Calu3 (cell line): ENCODE measurements around the gene SIAH2. TPM values are rescaled to one million over a fixed set of nuclear protein-coding genes. Genes with fewer than 3 reads are reported as not detected.

Experiments
- BruUV-seq: library from RNA; stranded (reverse); fragments of 400-500 nt; replicated peaks from 2 replicates; lab custom pipeline; 2021; lab: Mats Ljungman, UMichigan
- CTCF ChIA-PET: fragments of 300-600 bp; sonication (Branson Sonifier 250); formaldehyde crosslinking; loops from one replicate; lab custom pipeline; 2022; ENCODE audit warnings: antibody characterized with exemption; lab: Charles Lee
- DNase-seq: peaks from one replicate; pipeline ENCODE4 v3.0.0; 2022
- H3K27ac Mint-ChIP-seq: one replicate; pipeline ENCODE4 v1.8.0; 2022; ENCODE audit warnings: mixed read lengths; ENCODE audit not compliant: unreplicated experiment
- H3K27me3 Mint-ChIP-seq: one replicate; pipeline ENCODE4 v1.8.0; 2022; ENCODE audit warnings: mixed read lengths; ENCODE audit not compliant: unreplicated experiment
- H3K36me3 Mint-ChIP-seq: one replicate; pipeline ENCODE4 v1.8.0; 2022; ENCODE audit warnings: mild to moderate bottlenecking, moderate library complexity, mixed read lengths; ENCODE audit not compliant: insufficient read depth, unreplicated experiment
- H3K4me1 Mint-ChIP-seq: one replicate; pipeline ENCODE4 v1.8.0; 2022; ENCODE audit warnings: mild to moderate bottlenecking, low read depth, mixed read lengths; ENCODE audit not compliant: unreplicated experiment
- H3K4me3 Mint-ChIP-seq: one replicate; pipeline ENCODE4 v1.8.0; 2022; ENCODE audit warnings: mild to moderate bottlenecking, low read depth, moderate library complexity, mixed read lengths; ENCODE audit not compliant: unreplicated experiment
- H3K9me3 Mint-ChIP-seq: one replicate; pipeline ENCODE4 v1.8.0; 2022; ENCODE audit warnings: low read depth, mixed read lengths; ENCODE audit not compliant: unreplicated experiment
- intact Hi-C: fragments of 100-400 bp; cut with micrococcal nuclease; formaldehyde crosslinking; loops from one replicate; pipeline ENCODE4 v1.10.0; 2022; ENCODE audit not compliant: unreplicated experiment
- total RNA-seq: library from RNA; stranded (reverse); gene quantifications from 2 replicates; pipeline ENCODE4 v1.2.3, GENCODE V29; 2022
- TF ChIP-seq, protein P1 (sequence below): fragments of 200-600 bp; IDR thresholded peaks from one replicate; pipeline ENCODE4 v1.8.0; 2022; ENCODE audit warnings: antibody characterized with exemption; ENCODE audit not compliant: unreplicated experiment

SIAH2 gene
- total RNA-seq, 1 experiment from 2014 or later, result 33.6 TPM

DNA sequence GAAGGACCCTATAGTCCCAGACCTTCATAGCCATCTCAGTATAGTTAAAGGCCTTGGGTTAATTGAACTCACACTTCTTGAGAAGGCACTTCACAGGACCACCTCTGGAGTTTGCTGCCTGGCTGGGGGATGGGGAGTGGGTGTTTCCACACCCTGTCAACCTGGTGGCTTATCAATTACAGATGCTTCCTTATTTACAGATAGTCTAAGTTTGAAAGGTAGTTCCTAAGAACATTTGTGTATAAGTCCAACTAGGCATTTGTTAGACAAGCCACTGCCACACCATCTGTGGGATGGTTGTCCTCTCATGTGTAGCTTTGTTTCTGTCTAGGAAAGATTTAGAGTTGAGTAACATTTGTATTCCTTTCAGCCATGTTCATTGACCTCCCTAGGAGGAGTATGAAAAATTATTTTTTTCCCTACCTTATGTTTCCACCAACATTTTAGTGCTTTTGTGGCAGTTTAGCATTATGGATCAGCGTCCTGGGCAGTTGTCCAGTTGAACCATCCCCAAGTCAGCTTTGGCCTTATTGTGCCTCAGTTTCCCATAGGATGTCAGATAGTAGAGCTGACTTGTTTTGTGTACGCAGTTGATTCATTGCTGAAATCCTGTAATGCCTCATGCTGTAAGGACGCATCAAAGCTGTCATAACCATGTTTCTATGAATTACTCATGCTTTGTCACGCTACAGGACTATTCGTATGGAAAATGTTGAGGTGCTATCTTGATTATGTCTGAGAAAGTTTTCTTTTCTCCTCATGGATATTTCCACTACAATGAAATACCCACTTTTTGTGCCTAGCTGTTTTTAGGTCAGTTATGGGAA, 21.2 kb upstream of the SIAH2 start:
- H3K9me3 Mint-ChIP-seq, result no peaks in the 10 kb centered on the region
- no peak overlapping the region for H3K4me3 Mint-ChIP-seq
- H3K4me1 Mint-ChIP-seq, result no peaks in the 10 kb centered on the region
- no TSS peak for BruUV-seq
- intact Hi-C loops, result no loop called here
- CTCF ChIA-PET, result interaction anchor here (0.6 kb wide), 2 partner anchors 118 to 140 kb away, joined by 3 to 4 read pairs; no protein-coding TSS in a partner anchor
- H3K27ac Mint-ChIP-seq, result no peak overlapping the region
- no peak for DNase-seq
- H3K27me3 Mint-ChIP-seq, result peaks cover 20% of the 10 kb centered on the region
- TF ChIP-seq, protein P1, sequence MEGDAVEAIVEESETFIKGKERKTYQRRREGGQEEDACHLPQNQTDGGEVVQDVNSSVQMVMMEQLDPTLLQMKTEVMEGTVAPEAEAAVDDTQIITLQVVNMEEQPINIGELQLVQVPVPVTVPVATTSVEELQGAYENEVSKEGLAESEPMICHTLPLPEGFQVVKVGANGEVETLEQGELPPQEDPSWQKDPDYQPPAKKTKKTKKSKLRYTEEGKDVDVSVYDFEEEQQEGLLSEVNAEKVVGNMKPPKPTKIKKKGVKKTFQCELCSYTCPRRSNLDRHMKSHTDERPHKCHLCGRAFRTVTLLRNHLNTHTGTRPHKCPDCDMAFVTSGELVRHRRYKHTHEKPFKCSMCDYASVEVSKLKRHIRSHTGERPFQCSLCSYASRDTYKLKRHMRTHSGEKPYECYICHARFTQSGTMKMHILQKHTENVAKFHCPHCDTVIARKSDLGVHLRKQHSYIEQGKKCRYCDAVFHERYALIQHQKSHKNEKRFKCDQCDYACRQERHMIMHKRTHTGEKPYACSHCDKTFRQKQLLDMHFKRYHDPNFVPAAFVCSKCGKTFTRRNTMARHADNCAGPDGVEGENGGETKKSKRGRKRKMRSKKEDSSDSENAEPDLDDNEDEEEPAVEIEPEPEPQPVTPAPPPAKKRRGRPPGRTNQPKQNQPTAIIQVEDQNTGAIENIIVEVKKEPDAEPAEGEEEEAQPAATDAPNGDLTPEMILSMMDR, result no peak
- H3K36me3 Mint-ChIP-seq, result no peaks in the 10 kb centered on the region

DNA sequence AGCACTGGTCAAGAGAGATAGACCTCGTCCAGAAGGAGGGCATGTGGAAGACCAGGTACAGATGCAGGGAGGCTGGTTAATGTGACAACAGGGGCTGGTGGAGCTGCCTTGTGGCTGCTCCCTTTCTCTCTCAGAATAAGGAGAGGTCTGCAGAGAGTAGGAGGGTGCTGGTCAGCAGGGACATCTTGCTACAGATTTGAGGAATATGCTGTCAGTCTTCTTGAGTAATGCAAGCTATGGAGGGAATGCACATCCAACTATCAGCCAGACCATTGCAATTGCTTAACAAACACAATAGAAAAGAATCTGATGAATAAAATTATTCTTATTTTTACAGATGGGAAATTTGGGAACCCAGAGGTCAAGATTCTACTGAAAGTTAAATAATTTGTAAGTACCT, 20.3 kb upstream of the SIAH2 start:
- TF ChIP-seq, protein P1, result no peak
- H3K27me3 Mint-ChIP-seq, result peaks cover 20% of the 10 kb centered on the region
- DNase-seq, result no peak
- no peak overlapping the region for H3K4me3 Mint-ChIP-seq
- CTCF ChIA-PET, result no interaction called here
- no peaks in the 10 kb centered on the region for H3K4me1 Mint-ChIP-seq
- H3K36me3 Mint-ChIP-seq, result no peaks in the 10 kb centered on the region
- BruUV-seq, result no TSS peak
- H3K9me3 Mint-ChIP-seq, result no peaks in the 10 kb centered on the region
- intact Hi-C loops, result no loop called here
- no peak overlapping the region for H3K27ac Mint-ChIP-seq

DNA sequence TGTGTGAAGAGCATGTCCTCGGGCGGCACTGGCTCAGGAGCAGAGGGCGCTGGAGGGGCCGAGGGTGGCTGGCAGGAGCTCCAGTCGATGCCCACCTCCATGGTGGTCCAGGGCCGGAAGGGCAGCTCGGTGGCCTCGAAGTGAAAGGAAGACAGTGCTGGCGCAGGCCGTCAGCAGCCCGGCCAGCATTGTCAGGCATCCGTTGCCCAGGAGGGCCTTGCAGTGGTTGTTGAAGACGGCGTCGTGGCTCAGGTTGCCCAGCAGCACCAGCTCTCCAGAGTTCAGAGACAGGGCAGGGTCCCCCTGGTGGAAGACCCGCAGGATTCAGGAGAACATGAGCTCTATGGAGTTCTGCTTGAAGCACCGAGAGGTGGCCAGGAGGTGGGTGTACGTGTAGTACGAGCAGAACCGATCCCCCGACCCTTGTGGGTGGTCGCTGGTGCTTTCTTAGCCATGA, 16.5 kb upstream of the SIAH2 start:
- CTCF ChIA-PET, result interaction anchor here (0.5 kb wide), 1 partner anchor 146 kb away, joined by 3 read pairs; no protein-coding TSS in a partner anchor

DNA sequence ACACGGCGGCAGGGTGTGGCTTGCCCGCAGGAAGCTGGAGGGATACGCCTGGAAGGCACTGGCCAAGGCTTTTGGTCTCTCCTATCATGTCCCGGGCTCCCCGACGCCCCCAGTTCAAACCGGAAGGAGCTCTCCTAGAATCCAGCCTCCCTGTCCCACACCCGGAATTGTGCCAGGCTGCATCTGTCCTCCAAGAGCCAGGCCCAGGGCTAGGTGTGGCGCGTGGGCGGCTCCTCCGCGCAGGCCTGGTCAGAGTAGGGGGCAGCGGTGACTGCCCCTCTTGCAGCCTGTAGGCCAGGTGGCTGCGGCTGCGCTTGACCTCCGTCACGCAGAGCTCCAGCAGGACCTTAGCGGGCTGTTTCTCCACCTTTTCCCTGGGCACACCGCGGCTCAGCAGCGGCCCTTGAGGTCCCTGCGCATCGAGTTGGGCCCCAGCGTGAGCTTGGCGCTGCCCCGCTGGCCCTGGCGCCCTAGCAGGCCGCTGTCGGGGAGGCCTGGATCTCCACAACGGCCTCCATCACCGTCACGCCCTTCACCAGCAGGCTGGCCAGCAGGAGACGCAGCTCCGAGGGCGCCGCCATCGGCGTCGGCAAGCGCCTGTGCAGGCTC, 15.9 kb upstream of the SIAH2 start:
- no peaks in the 10 kb centered on the region for H3K4me1 Mint-ChIP-seq
- intact Hi-C loops, result no loop called here
- no peak overlapping the region for H3K27ac Mint-ChIP-seq
- no peak for DNase-seq
- CTCF ChIA-PET, result no interaction called here
- H3K27me3 Mint-ChIP-seq, result peaks cover 20% of the 10 kb centered on the region
- no peak overlapping the region for H3K4me3 Mint-ChIP-seq
- TF ChIP-seq, protein P1, result no peak
- BruUV-seq, result no TSS peak
- H3K36me3 Mint-ChIP-seq, result no peaks in the 10 kb centered on the region
- no peaks in the 10 kb centered on the region for H3K9me3 Mint-ChIP-seq

More for the DNA sequence above, 16.5 kb upstream of the SIAH2 start:
- Mint-ChIP-seq H3K9me3 (no peaks in the 10 kb centered on the region), H3K27ac (no peak overlapping the region), H3K4me3 (no peak overlapping the region), H3K4me1 (no peaks in the 10 kb centered on the region), H3K27me3 (peaks cover 20% of the 10 kb centered on the region), H3K36me3 (no peaks in the 10 kb centered on the region)
- TF ChIP-seq, protein P1, result no peak
- DNase-seq, result no peak
- intact Hi-C loops, result no loop called here
- BruUV-seq, result no TSS peak
